Ovary (tissue), 3 donors: ENCODE results near the gene NUDCD3.
"Not testable (repeated sequence)": the region's sequence is repeated elsewhere in the genome, so short reads cannot be mapped to it uniquely, and the experiment has no call there.

Experiments used
- POLR2A ChIP-seq: fragments of 450-650 bp; IDR thresholded peaks from one replicate; pipeline ENCODE4 v1.6.1; 2017; ENCODE audit warnings: antibody characterized with exemption, mild to moderate bottlenecking, moderate library complexity
- TF ChIP-seq, protein P1 (sequence below), 3 donors: fragments of 450-650 bp in 2 of 3; fragments of 200-600 bp in 1 of 3; IDR thresholded peaks; one replicate each; pipeline versions ENCODE4 v1.5.1 to v1.8.0; 2016 to 2022; ENCODE audit warnings: antibody characterized with exemption in 3 of 3, mild to moderate bottlenecking in 1 of 3
- donor health status: DM: no; HTN: no; CAD: no.

DNA sequence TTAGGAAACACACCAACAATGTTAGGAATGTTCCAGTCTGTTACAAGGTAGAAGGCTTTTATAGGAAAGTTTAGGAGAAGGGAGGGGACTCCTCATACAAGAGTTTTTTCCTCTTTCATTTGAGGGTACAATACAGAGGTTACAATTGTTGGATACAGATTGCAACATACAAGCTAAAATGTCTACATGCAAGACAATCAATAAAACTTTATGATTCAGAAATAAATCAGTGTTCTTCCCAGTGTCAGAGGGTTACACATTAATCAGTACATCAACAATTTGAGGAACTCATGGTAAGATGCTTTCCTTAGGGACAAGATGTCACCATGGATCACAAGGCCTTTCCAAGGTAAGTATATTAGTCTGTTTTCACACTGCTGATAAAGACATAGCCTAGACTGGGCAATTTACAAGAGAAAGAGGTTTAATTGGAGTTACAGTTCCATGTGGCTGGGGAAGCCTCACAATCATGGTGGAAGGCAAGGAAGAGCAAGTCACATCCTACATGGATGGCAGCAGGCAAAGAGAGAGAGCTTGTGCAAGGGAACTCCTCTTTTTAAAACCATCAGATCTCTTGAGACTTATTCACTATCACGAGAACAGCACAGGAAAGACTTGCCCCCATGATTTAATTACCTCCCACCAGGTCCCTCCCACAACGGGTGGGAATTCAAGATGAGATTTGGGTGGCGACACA lies 16.3 kb upstream of the NUDCD3 start:
- TF ChIP-seq, protein P1, sequence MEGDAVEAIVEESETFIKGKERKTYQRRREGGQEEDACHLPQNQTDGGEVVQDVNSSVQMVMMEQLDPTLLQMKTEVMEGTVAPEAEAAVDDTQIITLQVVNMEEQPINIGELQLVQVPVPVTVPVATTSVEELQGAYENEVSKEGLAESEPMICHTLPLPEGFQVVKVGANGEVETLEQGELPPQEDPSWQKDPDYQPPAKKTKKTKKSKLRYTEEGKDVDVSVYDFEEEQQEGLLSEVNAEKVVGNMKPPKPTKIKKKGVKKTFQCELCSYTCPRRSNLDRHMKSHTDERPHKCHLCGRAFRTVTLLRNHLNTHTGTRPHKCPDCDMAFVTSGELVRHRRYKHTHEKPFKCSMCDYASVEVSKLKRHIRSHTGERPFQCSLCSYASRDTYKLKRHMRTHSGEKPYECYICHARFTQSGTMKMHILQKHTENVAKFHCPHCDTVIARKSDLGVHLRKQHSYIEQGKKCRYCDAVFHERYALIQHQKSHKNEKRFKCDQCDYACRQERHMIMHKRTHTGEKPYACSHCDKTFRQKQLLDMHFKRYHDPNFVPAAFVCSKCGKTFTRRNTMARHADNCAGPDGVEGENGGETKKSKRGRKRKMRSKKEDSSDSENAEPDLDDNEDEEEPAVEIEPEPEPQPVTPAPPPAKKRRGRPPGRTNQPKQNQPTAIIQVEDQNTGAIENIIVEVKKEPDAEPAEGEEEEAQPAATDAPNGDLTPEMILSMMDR (IDR thresholded peaks at IDR 0.05) = not testable (repeated sequence)
- TF ChIP-seq POLR2A = not testable (repeated sequence)
